Measurements from ENCODE around the gene PNMA1.
A peak's percentile ranks its signal among the peaks of the same experiment; 100 is the strongest.

Gene PNMA1

GRCh38 chr14:73723797-73724661, 9.8 kb upstream of the PNMA1 start:
- Histone ChIP-seq H3K27me3 (ENCODE audit: insufficient read depth, poor library complexity, severe bottlenecking) (no peaks in the 10 kb centered on the region), H3K4me1 (ENCODE audit: insufficient read depth, poor library complexity, severe bottlenecking) (peaks cover 32% of the 10 kb centered on the region), H3K36me3 (ENCODE audit: low read depth) (peaks cover 89% of the 10 kb centered on the region), H3K9me3 (ENCODE audit: severe bottlenecking) (no peaks in the 10 kb centered on the region), H3K4me3 (ENCODE audit: severe bottlenecking) (no peak overlapping the region), H3K27ac (ENCODE audit: poor library complexity, severe bottlenecking) (peak overlapping the region; percentile 89)
- ATAC-seq (ENCODE audit: low read depth) (peak; percentile 84), DNase-seq (ENCODE audit: low spot score) (peak; percentile 92)
- TF ChIP-seq CTCF (IDR thresholded peaks at IDR 0.05; ENCODE audit: poor library complexity, severe bottlenecking) = peak; percentile 42

DNA sequence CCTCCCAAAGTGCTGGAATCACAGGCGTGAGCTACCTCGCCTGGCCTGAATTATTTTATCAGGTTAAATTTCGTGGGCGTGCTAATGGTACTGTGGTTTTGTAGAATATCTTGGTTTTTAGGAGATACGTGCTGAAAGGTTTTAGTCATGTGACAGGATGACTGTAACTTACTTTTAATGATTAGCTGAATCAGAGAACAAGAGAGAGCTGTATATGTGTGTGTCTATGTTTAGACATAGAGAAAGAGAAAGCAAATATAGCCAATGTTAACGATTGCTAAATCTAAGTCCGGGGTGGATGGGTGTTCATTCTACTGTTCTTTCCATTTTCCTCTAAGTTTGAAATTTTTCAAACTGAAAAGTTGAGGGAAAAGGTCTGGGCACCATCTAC, 9.2 kb upstream of the PNMA1 start:
- Histone ChIP-seq H3K9me3 (ENCODE audit: severe bottlenecking) (no peaks in the 10 kb centered on the region), H3K27ac (ENCODE audit: poor library complexity, severe bottlenecking) (peak overlapping the region; percentile 89), H3K27me3 (ENCODE audit: insufficient read depth, poor library complexity, severe bottlenecking) (no peaks in the 10 kb centered on the region), H3K4me3 (ENCODE audit: severe bottlenecking) (no peak overlapping the region), H3K36me3 (ENCODE audit: low read depth) (peaks cover 84% of the 10 kb centered on the region), H3K4me1 (ENCODE audit: insufficient read depth, poor library complexity, severe bottlenecking) (peaks cover 30% of the 10 kb centered on the region)
- TF ChIP-seq CTCF (IDR thresholded peaks at IDR 0.05; ENCODE audit: poor library complexity, severe bottlenecking) = no peak
- ATAC-seq (ENCODE audit: low read depth) (no peak), DNase-seq (ENCODE audit: low spot score) (no peak)

- Histone ChIP-seq H3K9me3 (ENCODE audit: severe bottlenecking) (no peaks in the 10 kb centered on the region), H3K36me3 (ENCODE audit: low read depth) (peaks cover 84% of the 10 kb centered on the region), H3K4me3 (ENCODE audit: severe bottlenecking) (no peak overlapping the region), H3K27me3 (ENCODE audit: insufficient read depth, poor library complexity, severe bottlenecking) (no peaks in the 10 kb centered on the region), H3K27ac (ENCODE audit: poor library complexity, severe bottlenecking) (peak overlapping the region; percentile 89), H3K4me1 (ENCODE audit: insufficient read depth, poor library complexity, severe bottlenecking) (peaks cover 30% of the 10 kb centered on the region)
- ATAC-seq (ENCODE audit: low read depth) (no peak), DNase-seq (ENCODE audit: low spot score) (peak; percentile 70)
- no peak for TF ChIP-seq CTCF (IDR thresholded peaks at IDR 0.05; ENCODE audit: poor library complexity, severe bottlenecking)
Measured at GRCh38 chr14:73722581-73722980, 8.4 kb upstream of the PNMA1 start.

- DNase-seq (ENCODE audit: low spot score) (no peak), ATAC-seq (ENCODE audit: low read depth) (no peak)
- TF ChIP-seq CTCF (IDR thresholded peaks at IDR 0.05; ENCODE audit: poor library complexity, severe bottlenecking) = no peak
- H3K4me1 ChIP-seq (ENCODE audit: insufficient read depth, poor library complexity, severe bottlenecking) = peaks cover 30% of the 10 kb centered on the region
- no peak overlapping the region for H3K27ac ChIP-seq (ENCODE audit: poor library complexity, severe bottlenecking)
- H3K4me3 ChIP-seq (ENCODE audit: severe bottlenecking) = no peak overlapping the region
- H3K27me3 ChIP-seq (ENCODE audit: insufficient read depth, poor library complexity, severe bottlenecking) = no peaks in the 10 kb centered on the region
- H3K9me3 ChIP-seq (ENCODE audit: severe bottlenecking) = no peaks in the 10 kb centered on the region
- H3K36me3 ChIP-seq (ENCODE audit: low read depth) = peaks cover 81% of the 10 kb centered on the region
Measured at GRCh38 chr14:73721101-73721821, 7.1 kb upstream of the PNMA1 start.
